ENCODE data around the gene FMN2. TPM values are rescaled to one million over a fixed set of nuclear protein-coding genes. Genes with fewer than 3 reads are reported as not detected.

Gene FMN2
- total RNA-seq, 2 experiments from 2014 or later, result not detected

DNA sequence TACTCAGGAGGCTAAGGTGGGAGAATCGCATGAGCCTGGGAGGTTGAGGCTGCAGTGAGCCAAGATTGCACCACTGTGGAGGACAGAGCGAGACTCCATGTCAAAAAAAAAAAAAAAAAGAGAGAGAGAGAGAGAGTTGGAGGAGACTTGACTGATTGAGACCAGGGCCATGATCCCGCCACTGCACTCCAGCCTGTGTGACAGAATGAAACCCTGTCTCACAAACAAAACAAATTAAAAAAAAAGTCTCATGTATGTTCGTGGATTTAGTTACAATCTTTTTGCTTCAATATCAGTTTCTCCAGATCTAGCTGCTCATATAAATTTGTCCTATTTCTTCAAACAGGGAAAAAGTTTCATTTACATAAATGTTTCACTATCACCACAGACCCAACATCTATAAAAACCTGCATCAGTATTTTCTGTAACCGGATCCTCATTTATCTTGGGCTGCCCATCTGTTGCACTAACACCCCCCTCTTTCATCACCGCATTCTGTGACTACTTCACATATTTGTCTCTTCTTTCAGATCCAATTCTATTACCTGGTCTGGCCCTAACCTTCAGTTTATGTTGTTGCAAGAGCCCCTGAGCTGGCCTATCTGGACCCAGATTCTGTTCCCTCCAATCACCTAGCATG, 393.2 kb downstream of the FMN2 start:
- DNase-seq (no peak), ATAC-seq (ENCODE audit: poor library complexity) (no peak)
- no peaks in the 10 kb centered on the region for H3K36me3 ChIP-seq (ENCODE audit: insufficient read depth, low read length)
- CTCF ChIA-PET, result no interaction called here
- Mint-ChIP-seq H3K9me3 (no peaks in the 10 kb centered on the region), H3K4me3 (no peak overlapping the region), H3K36me3 (ENCODE audit: low read depth) (no peaks in the 10 kb centered on the region), H3K27me3 (no peaks in the 10 kb centered on the region), H3K4me1 (ENCODE audit: low read depth) (no peaks in the 10 kb centered on the region), H3K27ac (no peak overlapping the region)
- POLR2A ChIA-PET, result no interaction called here
- no peak overlapping the region for H3K4me3 ChIP-seq (ENCODE audit: low read length)
- intact Hi-C loops (cut with DNase I, micrococcal nuclease), result no loop called here
- no peaks in the 10 kb centered on the region for H3K4me1 ChIP-seq (ENCODE audit: insufficient read depth, low read length)
- no peaks in the 10 kb centered on the region for H3K27me3 ChIP-seq (ENCODE audit: control insufficient read depth in 1 of 2, insufficient read depth in 2 of 2, low read length in 2 of 2)
- H3K27ac ChIP-seq (ENCODE audit: low read depth in 1 of 2, low read length in 2 of 2), result no peak overlapping the region
- H3K9me3 ChIP-seq (ENCODE audit: control insufficient read depth in 1 of 2, insufficient read depth in 1 of 2, low read length in 2 of 2), result no peaks in the 10 kb centered on the region
- TF ChIP-seq, protein P1, sequence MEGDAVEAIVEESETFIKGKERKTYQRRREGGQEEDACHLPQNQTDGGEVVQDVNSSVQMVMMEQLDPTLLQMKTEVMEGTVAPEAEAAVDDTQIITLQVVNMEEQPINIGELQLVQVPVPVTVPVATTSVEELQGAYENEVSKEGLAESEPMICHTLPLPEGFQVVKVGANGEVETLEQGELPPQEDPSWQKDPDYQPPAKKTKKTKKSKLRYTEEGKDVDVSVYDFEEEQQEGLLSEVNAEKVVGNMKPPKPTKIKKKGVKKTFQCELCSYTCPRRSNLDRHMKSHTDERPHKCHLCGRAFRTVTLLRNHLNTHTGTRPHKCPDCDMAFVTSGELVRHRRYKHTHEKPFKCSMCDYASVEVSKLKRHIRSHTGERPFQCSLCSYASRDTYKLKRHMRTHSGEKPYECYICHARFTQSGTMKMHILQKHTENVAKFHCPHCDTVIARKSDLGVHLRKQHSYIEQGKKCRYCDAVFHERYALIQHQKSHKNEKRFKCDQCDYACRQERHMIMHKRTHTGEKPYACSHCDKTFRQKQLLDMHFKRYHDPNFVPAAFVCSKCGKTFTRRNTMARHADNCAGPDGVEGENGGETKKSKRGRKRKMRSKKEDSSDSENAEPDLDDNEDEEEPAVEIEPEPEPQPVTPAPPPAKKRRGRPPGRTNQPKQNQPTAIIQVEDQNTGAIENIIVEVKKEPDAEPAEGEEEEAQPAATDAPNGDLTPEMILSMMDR (IDR thresholded peaks at IDR 0.05), result no peak

DNA sequence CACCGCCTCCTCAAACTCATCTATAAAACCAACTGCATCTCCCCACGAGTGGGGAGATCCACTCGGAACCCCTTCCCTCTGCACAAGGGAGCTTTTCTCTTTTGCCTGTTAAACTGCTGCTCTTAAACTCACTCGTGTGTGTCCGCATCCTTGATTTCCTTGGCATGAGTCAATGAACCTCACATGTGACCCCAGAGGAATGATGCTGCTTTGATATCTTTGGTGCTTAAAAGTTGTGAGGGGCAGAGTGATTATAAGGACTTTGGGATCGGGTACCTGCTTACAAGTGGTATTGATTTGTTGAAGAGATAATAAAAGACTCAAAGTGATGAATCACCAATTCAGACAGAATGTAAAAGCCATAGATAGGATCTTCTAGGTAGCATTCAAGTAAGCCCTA, 394.9 kb downstream of the FMN2 start:
- ChIA-PET POLR2A (no interaction called here), CTCF (no interaction called here)
- Histone ChIP-seq H3K27ac (ENCODE audit: low read depth in 1 of 2, low read length in 2 of 2) (no peak overlapping the region), H3K27me3 (ENCODE audit: control insufficient read depth in 1 of 2, insufficient read depth in 2 of 2, low read length in 2 of 2) (no peaks in the 10 kb centered on the region), H3K4me1 (ENCODE audit: insufficient read depth, low read length) (no peaks in the 10 kb centered on the region), H3K36me3 (ENCODE audit: insufficient read depth, low read length) (no peaks in the 10 kb centered on the region), H3K9me3 (ENCODE audit: control insufficient read depth in 1 of 2, insufficient read depth in 1 of 2, low read length in 2 of 2) (no peaks in the 10 kb centered on the region), H3K4me3 (ENCODE audit: low read length) (no peak overlapping the region)
- H3K4me3 Mint-ChIP-seq, result no peak overlapping the region
- no peak overlapping the region for H3K27ac Mint-ChIP-seq
- no peaks in the 10 kb centered on the region for H3K4me1 Mint-ChIP-seq (ENCODE audit: low read depth)
- H3K9me3 Mint-ChIP-seq, result no peaks in the 10 kb centered on the region
- ATAC-seq (ENCODE audit: poor library complexity) (no peak), DNase-seq (no peak)
- TF ChIP-seq, protein P1 (IDR thresholded peaks at IDR 0.05), result no peak
- intact Hi-C loops (cut with DNase I, micrococcal nuclease), result no loop called here
- no peaks in the 10 kb centered on the region for H3K36me3 Mint-ChIP-seq (ENCODE audit: low read depth)
- peaks cover 7% of the 10 kb centered on the region for H3K27me3 Mint-ChIP-seq

DNA sequence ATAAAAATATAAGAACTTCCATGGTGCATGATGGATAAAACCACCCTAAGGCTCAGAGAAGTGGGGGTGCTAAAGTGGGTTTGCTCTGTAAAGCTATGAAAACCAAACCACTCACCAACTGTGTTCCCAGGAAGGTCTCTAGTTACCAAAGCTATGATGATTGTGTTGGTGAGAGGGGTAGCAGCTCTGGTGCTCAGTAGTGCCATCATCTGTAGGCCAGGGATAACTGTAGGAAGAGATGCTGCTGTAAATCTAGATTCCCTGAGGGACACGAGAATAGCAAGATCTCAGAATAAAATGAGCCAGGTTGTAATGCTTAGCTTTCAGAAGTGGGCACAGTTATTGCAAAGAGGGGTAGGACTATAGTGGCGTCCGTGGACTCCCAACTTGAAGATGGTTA, 395.8 kb downstream of the FMN2 start:
- no peaks in the 10 kb centered on the region for H3K36me3 ChIP-seq (ENCODE audit: insufficient read depth, low read length)
- ATAC-seq (ENCODE audit: poor library complexity) (no peak), DNase-seq (no peak)
- Mint-ChIP-seq H3K36me3 (ENCODE audit: low read depth) (no peaks in the 10 kb centered on the region), H3K27ac (no peak overlapping the region), H3K4me1 (ENCODE audit: low read depth) (no peaks in the 10 kb centered on the region), H3K4me3 (no peak overlapping the region), H3K27me3 (peaks cover 16% of the 10 kb centered on the region), H3K9me3 (no peaks in the 10 kb centered on the region)
- H3K27ac ChIP-seq (ENCODE audit: low read depth in 1 of 2, low read length in 2 of 2), result no peak overlapping the region
- no peaks in the 10 kb centered on the region for H3K4me1 ChIP-seq (ENCODE audit: insufficient read depth, low read length)
- CTCF ChIA-PET, result no interaction called here
- no peak overlapping the region for H3K4me3 ChIP-seq (ENCODE audit: low read length)
- H3K9me3 ChIP-seq (ENCODE audit: control insufficient read depth in 1 of 2, insufficient read depth in 1 of 2, low read length in 2 of 2), result peaks cover 0 to 3% of the 10 kb centered on the region in 2 experiments
- intact Hi-C loops (cut with DNase I, micrococcal nuclease), result no loop called here
- no peaks in the 10 kb centered on the region for H3K27me3 ChIP-seq (ENCODE audit: control insufficient read depth in 1 of 2, insufficient read depth in 2 of 2, low read length in 2 of 2)
- POLR2A ChIA-PET, result no interaction called here
- TF ChIP-seq, protein P1 (IDR thresholded peaks at IDR 0.05), result no peak
